GM23248 (cell line): ENCODE results near the gene COL9A1.

Source experiments
- EZH2 ChIP-seq: fragments of 200-600 bp; sonication (generic); IDR thresholded peaks from 2 replicates; pipeline ENCODE4 v1.6.1; 2018; ENCODE audit warnings: antibody characterized with exemption, mild to moderate bottlenecking; ENCODE audit not compliant: insufficient read depth, poor library complexity, severe bottlenecking
- EZH2phosphoT487 ChIP-seq: fragments of 200-600 bp; sonication (generic); IDR thresholded peaks from 2 replicates; pipeline ENCODE4 v1.6.1; 2018; ENCODE audit warnings: antibody characterized with exemption, moderate library complexity, mild to moderate bottlenecking, low read depth; ENCODE audit not compliant: insufficient read depth

DNA sequence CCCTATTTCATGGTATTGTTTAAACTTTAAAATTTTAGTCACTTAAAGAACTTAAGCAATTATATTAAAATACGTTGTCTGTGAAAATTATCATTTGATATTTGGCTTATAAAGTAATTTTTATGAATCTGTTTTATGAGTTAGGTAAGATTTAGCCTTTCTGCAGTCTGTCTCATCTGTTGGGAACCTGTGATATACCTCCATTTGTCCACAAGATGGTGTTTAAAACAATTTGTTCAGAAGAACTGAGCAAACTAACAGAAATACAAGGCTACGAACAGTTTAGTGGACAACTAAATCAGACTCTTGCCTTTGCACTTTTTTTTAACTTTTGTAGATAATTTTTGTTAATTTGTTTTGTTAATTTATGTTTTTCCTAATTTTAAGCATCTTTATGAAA lies 92.4 kb downstream of the COL9A1 start:
- no peak for TF ChIP-seq EZH2phosphoT487
- TF ChIP-seq EZH2: no peak
